BE2C (cell line): Measurements from ENCODE around the gene MAP3K20.
"Not testable (repeated sequence)": the region's sequence is repeated elsewhere in the genome, so short reads cannot be mapped to it uniquely, and the experiment has no call there.

Experiments
- DNase-seq: peaks from one replicate; pipeline ENCODE4 v3.0.0-alpha.2; 2020
- H3K27me3 ChIP-seq: fragments of 250-450 bp; sonication (Bioruptor Pico); 2 replicates; pipeline ENCODE4 v1.5.1; 2020; ENCODE audit warnings: mild to moderate bottlenecking
- H3K36me3 ChIP-seq: fragments of 250-450 bp; sonication (Bioruptor Pico); 2 replicates; pipeline ENCODE4 v1.5.1; 2020; ENCODE audit warnings: mild to moderate bottlenecking
- H3K4me1 ChIP-seq: fragments of 250-450 bp; sonication (Bioruptor Pico); 2 replicates; pipeline ENCODE4 v1.5.1; 2020
- H3K4me3 ChIP-seq: 2 replicates; pipeline ENCODE4 v1.5.1; 2011; ENCODE audit warnings: low read depth, low read length
- H3K9me3 ChIP-seq: fragments of 250-450 bp; sonication (Bioruptor Pico); 2 replicates; pipeline ENCODE4 v1.5.1; 2020
- CTCF ChIP-seq: IDR thresholded peaks from 2 replicates; pipeline ENCODE4 v1.5.1; 2012; ENCODE audit warnings: mild to moderate bottlenecking, low read depth, low read length

The MAP3K20 gene

GRCh38 chr2:173030561-173031490 lies 44.8 kb upstream of the MAP3K20 start:
- TF ChIP-seq CTCF = no peak
- DNase-seq = no peak

DNA sequence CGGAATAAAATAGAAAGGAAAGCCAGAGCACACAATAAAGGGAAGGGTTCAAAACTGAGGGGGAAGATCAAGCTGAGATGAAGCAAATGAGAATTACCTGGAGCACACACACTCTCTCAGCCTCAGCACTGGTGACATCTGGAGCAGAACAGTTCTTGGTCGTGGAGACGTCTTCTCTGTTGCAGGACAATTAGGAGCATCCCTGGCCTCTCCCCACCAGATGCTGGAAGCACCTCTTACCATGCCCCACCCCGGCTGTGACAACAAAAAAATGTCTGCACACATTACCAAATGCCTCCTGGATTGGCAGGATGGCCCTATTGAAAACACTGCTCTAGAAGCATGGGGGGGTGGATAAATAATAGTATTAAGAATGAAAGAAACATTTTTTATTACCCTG lies 43.6 kb upstream of the MAP3K20 start:
- no peaks in the 10 kb centered on the region for H3K4me1 ChIP-seq
- no peaks in the 10 kb centered on the region for H3K27me3 ChIP-seq
- no peaks in the 10 kb centered on the region for H3K9me3 ChIP-seq
- TF ChIP-seq CTCF = no peak
- H3K36me3 ChIP-seq = no peaks in the 10 kb centered on the region
- DNase-seq = no peak
- no peak overlapping the region for H3K4me3 ChIP-seq

More at GRCh38 chr2:173030561-173031490, 44.8 kb upstream of the MAP3K20 start:
- Histone ChIP-seq H3K36me3 (no peaks in the 10 kb centered on the region), H3K4me1 (no peaks in the 10 kb centered on the region), H3K9me3 (no peaks in the 10 kb centered on the region), H3K27me3 (no peaks in the 10 kb centered on the region), H3K4me3 (no peak overlapping the region)

DNA sequence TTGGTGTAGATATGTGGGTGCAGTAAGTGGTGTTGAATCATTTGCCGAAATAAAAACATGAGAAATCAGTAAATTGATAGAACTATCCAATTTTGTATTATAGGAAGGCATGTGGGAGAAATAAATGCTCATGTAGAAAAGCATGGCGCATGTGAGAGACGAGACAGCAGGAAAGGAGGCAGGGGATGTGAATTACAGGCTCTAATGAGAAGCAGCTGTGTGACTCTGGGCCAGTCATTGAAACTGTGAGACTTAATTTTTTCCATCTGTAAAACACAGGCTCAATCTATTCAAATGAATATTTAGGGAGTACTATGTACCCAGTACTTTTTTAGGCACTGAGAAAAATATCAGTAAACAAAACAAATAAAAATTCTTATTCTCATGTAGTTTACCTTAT lies 42.6 kb upstream of the MAP3K20 start:
- no peaks in the 10 kb centered on the region for H3K27me3 ChIP-seq
- no peaks in the 10 kb centered on the region for H3K36me3 ChIP-seq
- H3K9me3 ChIP-seq = no peaks in the 10 kb centered on the region
- H3K4me1 ChIP-seq = no peaks in the 10 kb centered on the region
- no peak for TF ChIP-seq CTCF
- DNase-seq = no peak
- no peak overlapping the region for H3K4me3 ChIP-seq

DNA sequence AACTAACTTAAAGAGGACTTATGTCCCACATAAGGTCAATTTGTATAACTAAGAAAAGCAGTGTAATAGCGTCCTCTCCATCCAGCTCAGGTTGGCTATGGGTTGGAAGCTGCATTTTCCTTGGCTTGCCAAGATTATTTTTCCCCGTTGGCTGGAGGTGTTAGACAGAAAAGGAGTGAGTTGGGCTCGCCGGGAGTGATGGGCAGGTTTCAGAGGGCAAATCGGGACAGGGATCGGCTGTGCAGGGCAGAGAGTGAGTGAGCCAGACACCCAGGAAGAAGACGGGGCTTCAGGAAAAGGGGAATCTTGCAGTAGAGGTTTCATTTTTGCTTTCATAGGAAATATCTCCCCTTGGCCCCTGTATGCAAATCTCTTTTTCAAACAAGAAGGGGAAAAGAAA lies 41.5 kb upstream of the MAP3K20 start:
- Histone ChIP-seq H3K36me3 (no peaks in the 10 kb centered on the region), H3K27me3 (no peaks in the 10 kb centered on the region), H3K4me3 (no peak overlapping the region), H3K9me3 (no peaks in the 10 kb centered on the region), H3K4me1 (no peaks in the 10 kb centered on the region)
- DNase-seq = no peak
- TF ChIP-seq CTCF = no peak

DNA sequence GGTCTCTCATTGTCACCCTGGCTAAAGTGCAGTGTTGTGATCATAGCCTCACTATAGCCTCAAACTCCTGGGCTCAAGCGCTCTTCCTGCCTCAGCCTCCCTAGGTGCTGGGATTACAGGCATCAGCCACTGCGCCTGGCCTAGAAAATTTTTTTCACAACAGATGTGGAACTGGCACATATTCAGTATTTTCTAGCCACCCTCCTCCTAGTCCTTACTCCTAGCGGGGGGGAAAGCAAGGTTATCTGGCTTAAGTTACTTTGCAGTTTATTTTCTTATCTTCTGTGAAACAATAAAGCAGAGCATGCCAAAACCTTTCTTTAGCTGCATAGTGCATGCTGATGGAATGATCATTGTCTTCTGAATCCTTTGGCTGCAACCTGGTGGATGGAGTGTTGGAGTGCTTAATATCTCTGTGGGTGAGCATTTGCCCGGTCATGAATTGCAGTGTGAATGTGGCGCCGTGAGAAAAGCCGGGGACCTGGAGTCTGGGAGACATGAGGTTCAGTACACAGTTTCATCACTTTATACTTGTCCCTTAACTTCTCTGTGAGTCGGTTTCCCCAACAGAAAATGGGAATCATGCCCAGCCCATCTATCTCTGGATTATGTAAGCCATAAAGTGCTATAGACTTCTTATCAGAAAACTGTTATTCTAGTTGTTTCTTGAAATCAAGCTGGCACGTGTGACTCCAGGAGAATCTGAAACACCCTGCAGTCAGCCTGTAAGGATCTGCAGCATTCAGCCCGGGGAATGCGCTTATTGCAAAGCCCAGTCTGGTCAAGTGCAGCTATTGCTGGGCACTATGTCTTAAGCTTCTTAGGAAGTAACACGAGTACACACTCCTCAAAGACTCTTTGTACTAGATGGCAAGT lies 38.2 kb upstream of the MAP3K20 start:
- DNase-seq = no peak
- no peaks in the 10 kb centered on the region for H3K9me3 ChIP-seq
- no peaks in the 10 kb centered on the region for H3K27me3 ChIP-seq
- H3K36me3 ChIP-seq = no peaks in the 10 kb centered on the region
- no peak for TF ChIP-seq CTCF
- no peak overlapping the region for H3K4me3 ChIP-seq
- no peaks in the 10 kb centered on the region for H3K4me1 ChIP-seq

- H3K36me3 ChIP-seq, H3K4me3 ChIP-seq, H3K9me3 ChIP-seq, H3K27me3 ChIP-seq, DNase-seq, H3K4me1 ChIP-seq: not testable (repeated sequence)
Observed at GRCh38 chr2:173038257-173038656, 37.4 kb upstream of the MAP3K20 start.
